Neural cell (in vitro differentiated cells): ENCODE data around the gene LTBP1. TPM values are rescaled to one million over a fixed set of nuclear protein-coding genes. Genes with fewer than 3 reads are reported as not detected.

Experiments
- H2AFZ ChIP-seq: fragments of 200-600, 300-800 bp; sonication (generic), shearing (Covaris generic); 2 replicates; pipeline ENCODE4 v1.6.0; 2014; ENCODE audit warnings: low read depth, mild to moderate bottlenecking, antibody characterized with exemption, low read length, moderate library complexity
- H3F3A ChIP-seq: fragments of 200-600 bp; shearing (Covaris generic); 2 replicates; pipeline ENCODE4 v1.6.1; 2016; ENCODE audit warnings: mild to moderate bottlenecking, moderate library complexity, mixed read lengths, antibody characterized with exemption, low read length; ENCODE audit not compliant: insufficient read depth, poor library complexity, severe bottlenecking
- H3K27ac ChIP-seq: fragments of 200-600, 300-800 bp; sonication (generic), shearing (Covaris generic); 2 replicates; pipeline ENCODE4 v1.5.1; 2014; ENCODE audit warnings: mild to moderate bottlenecking, low read length, moderate library complexity
- H3K27me3 ChIP-seq: fragments of 300-800, 200-600 bp; sonication (generic), shearing (Covaris generic); 2 replicates; pipeline ENCODE4 v1.6.0; 2014; ENCODE audit warnings: mild to moderate bottlenecking, low read depth, low read length, moderate library complexity; ENCODE audit not compliant: insufficient read depth
- H3K36me3 ChIP-seq: fragments of 300-800, 200-600 bp; sonication (generic), shearing (Covaris generic); 2 replicates; pipeline ENCODE4 v1.5.1; 2014; ENCODE audit warnings: mild to moderate bottlenecking, antibody characterized with exemption, low read length, moderate library complexity; ENCODE audit not compliant: insufficient read depth
- H3K4me2 ChIP-seq: fragments of 300-800, 200-600 bp; sonication (generic), shearing (Covaris generic); 2 replicates; pipeline ENCODE4 v1.6.0; 2014; ENCODE audit warnings: mild to moderate bottlenecking, low read length
- H3K4me3 ChIP-seq: fragments of 300-800, 200-600 bp; sonication (generic), shearing (Covaris generic); 2 replicates; pipeline ENCODE4 v1.5.1; 2014; ENCODE audit warnings: mild to moderate bottlenecking, low read length, moderate library complexity
- H3K79me2 ChIP-seq: fragments of 200-600 bp; shearing (Covaris generic); replicated peaks from 2 replicates; pipeline ENCODE4 v1.6.0; 2014; ENCODE audit warnings: mild to moderate bottlenecking, low read length, moderate library complexity; ENCODE audit not compliant: insufficient read depth
- H3K9ac ChIP-seq: fragments of 300-800, 200-600 bp; sonication (generic), shearing (Covaris generic); 2 replicates; pipeline ENCODE4 v1.6.1; 2016; ENCODE audit warnings: mild to moderate bottlenecking, low read length, mixed read lengths
- H3K9me2 ChIP-seq: fragments of 200-600 bp; shearing (Covaris generic); 2 replicates; pipeline ENCODE4 v1.6.1; 2016; ENCODE audit warnings: mild to moderate bottlenecking, low read length, mixed read lengths; ENCODE audit not compliant: insufficient read depth
- H3K9me3 ChIP-seq: fragments of 200-600, 300-800 bp; sonication (generic), shearing (Covaris generic); 2 replicates; pipeline ENCODE4 v1.6.1; 2016; ENCODE audit warnings: mild to moderate bottlenecking, mixed run types, low read length, moderate library complexity, mixed read lengths
- H4K20me1 ChIP-seq: fragments of 200-600 bp; shearing (Covaris generic); 2 replicates; pipeline ENCODE4 v1.6.1; 2016; ENCODE audit warnings: mild to moderate bottlenecking, mixed run types; ENCODE audit not compliant: insufficient read depth
- EP300 ChIP-seq: fragments of 450-650 bp; conservative IDR thresholded peaks from 2 replicates; pipeline ENCODE4 v1.6.1; 2014; ENCODE audit warnings: antibody characterized with exemption, mild to moderate bottlenecking, moderate library complexity; ENCODE audit not compliant: poor library complexity, severe bottlenecking
- EZH2 ChIP-seq: fragments of 200-600, 300-800 bp; shearing (Covaris generic), sonication (generic); IDR thresholded peaks from 2 replicates; pipeline ENCODE4 v1.6.1; 2014; ENCODE audit warnings: antibody characterized with exemption, low read length, borderline replicate concordance, mild to moderate bottlenecking; ENCODE audit not compliant: insufficient read depth, poor library complexity, severe bottlenecking
- MXI1 ChIP-seq: fragments of 450-650 bp; conservative IDR thresholded peaks from 2 replicates; pipeline ENCODE4 v1.6.1; 2014; ENCODE audit warnings: antibody characterized with exemption, mild to moderate bottlenecking; ENCODE audit not compliant: poor library complexity, severe bottlenecking
- POLR2AphosphoS5 ChIP-seq: IDR thresholded peaks from 2 replicates; pipeline ENCODE4 v1.6.1; 2012
- RAD21 ChIP-seq: fragments of 450-650 bp; conservative IDR thresholded peaks from 2 replicates; pipeline ENCODE4 v1.6.1; 2014; ENCODE audit warnings: antibody characterized with exemption, mild to moderate bottlenecking, moderate library complexity
- SMC3 ChIP-seq: fragments of 450-650 bp; conservative IDR thresholded peaks from 2 replicates; pipeline ENCODE4 v1.6.1; 2014; ENCODE audit warnings: antibody characterized with exemption, mild to moderate bottlenecking, moderate library complexity; ENCODE audit not compliant: poor library complexity
- TAF1 ChIP-seq: IDR thresholded peaks from 2 replicates; pipeline ENCODE4 v1.6.1; 2012; ENCODE audit warnings: low read depth
- polyA plus RNA-seq: library from polyadenylated mRNA; depleted of rRNA; stranded (reverse); fragments of >200 nt; gene quantifications from 2 replicates; pipeline ENCODE4 v1.2.3, GENCODE V29; 2014
- TF ChIP-seq, protein P1 (sequence below): fragments of 450-650 bp; IDR thresholded peaks from 2 replicates; pipeline ENCODE4 v1.5.1; 2014; ENCODE audit warnings: antibody characterized with exemption, mild to moderate bottlenecking, moderate library complexity; ENCODE audit not compliant: poor library complexity, severe bottlenecking
- TF ChIP-seq, protein P2 (sequence below): IDR thresholded peaks from 2 replicates; pipeline ENCODE4 v1.6.1; 2012; ENCODE audit warnings: borderline replicate concordance

LTBP1 gene
- polyA plus RNA-seq, 1 donor from 2014 or later, result 1.8 TPM

DNA sequence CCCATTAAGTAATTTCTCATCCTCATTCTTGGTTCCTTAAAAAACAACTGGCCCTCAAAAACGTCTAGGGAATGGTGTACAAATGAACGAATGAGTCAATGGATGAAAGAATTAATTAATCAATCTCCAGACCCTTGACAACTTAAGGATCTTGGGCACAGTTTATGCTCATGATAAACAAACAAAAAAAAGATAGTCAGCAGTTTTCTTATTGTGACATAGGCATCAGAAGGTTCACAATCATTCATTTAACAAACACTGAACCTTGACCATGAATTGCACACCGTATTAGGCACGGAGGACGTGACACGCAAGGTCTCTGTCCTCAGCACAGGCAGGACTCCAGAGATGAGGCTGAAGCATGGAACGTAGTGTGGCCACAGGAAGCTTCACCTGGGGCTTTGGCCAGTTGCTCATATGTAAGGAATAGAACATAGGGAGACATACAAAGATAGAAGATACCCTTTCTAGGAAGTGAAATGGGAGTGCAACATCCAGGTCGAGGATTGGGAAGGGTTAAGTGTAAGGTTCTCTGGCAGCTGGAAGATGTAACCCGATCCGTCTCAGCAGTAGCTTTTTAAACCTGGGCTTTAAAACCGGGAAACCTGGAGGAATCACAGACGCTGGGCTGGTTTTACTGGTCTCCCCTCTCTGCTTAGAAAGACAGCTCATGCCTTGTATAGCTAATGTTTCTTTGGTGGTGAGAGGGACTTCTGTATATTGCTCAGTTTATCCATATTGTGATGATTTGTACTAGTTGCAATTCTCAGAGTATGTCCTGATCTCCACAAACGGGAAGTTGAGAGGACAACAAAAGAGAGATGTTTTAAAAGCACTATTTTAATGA is 8.9 kb upstream of the LTBP1 start:
- no peaks in the 10 kb centered on the region for H4K20me1 ChIP-seq
- no peaks in the 10 kb centered on the region for H3K79me2 ChIP-seq
- no peak overlapping the region for H3K4me2 ChIP-seq
- H2AFZ ChIP-seq, result no peak overlapping the region
- H3K4me3 ChIP-seq, result no peak overlapping the region
- H3F3A ChIP-seq, result no peaks in the 10 kb centered on the region
- H3K27me3 ChIP-seq, result no peaks in the 10 kb centered on the region
- H3K27ac ChIP-seq, result no peak overlapping the region
- H3K9me3 ChIP-seq, result no peaks in the 10 kb centered on the region
- H3K9me2 ChIP-seq, result no peaks in the 10 kb centered on the region
- H3K9ac ChIP-seq, result no peak overlapping the region
- TF ChIP-seq MXI1 (no peak), RAD21 (no peak), EZH2 (no peak), POLR2AphosphoS5 (no peak), TAF1 (no peak), EP300 (no peak), SMC3 (no peak)
- TF ChIP-seq, protein P1, sequence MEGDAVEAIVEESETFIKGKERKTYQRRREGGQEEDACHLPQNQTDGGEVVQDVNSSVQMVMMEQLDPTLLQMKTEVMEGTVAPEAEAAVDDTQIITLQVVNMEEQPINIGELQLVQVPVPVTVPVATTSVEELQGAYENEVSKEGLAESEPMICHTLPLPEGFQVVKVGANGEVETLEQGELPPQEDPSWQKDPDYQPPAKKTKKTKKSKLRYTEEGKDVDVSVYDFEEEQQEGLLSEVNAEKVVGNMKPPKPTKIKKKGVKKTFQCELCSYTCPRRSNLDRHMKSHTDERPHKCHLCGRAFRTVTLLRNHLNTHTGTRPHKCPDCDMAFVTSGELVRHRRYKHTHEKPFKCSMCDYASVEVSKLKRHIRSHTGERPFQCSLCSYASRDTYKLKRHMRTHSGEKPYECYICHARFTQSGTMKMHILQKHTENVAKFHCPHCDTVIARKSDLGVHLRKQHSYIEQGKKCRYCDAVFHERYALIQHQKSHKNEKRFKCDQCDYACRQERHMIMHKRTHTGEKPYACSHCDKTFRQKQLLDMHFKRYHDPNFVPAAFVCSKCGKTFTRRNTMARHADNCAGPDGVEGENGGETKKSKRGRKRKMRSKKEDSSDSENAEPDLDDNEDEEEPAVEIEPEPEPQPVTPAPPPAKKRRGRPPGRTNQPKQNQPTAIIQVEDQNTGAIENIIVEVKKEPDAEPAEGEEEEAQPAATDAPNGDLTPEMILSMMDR, result no peak
- TF ChIP-seq, protein P2, sequence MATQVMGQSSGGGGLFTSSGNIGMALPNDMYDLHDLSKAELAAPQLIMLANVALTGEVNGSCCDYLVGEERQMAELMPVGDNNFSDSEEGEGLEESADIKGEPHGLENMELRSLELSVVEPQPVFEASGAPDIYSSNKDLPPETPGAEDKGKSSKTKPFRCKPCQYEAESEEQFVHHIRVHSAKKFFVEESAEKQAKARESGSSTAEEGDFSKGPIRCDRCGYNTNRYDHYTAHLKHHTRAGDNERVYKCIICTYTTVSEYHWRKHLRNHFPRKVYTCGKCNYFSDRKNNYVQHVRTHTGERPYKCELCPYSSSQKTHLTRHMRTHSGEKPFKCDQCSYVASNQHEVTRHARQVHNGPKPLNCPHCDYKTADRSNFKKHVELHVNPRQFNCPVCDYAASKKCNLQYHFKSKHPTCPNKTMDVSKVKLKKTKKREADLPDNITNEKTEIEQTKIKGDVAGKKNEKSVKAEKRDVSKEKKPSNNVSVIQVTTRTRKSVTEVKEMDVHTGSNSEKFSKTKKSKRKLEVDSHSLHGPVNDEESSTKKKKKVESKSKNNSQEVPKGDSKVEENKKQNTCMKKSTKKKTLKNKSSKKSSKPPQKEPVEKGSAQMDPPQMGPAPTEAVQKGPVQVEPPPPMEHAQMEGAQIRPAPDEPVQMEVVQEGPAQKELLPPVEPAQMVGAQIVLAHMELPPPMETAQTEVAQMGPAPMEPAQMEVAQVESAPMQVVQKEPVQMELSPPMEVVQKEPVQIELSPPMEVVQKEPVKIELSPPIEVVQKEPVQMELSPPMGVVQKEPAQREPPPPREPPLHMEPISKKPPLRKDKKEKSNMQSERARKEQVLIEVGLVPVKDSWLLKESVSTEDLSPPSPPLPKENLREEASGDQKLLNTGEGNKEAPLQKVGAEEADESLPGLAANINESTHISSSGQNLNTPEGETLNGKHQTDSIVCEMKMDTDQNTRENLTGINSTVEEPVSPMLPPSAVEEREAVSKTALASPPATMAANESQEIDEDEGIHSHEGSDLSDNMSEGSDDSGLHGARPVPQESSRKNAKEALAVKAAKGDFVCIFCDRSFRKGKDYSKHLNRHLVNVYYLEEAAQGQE, result no peak
- H3K36me3 ChIP-seq, result no peaks in the 10 kb centered on the region

DNA sequence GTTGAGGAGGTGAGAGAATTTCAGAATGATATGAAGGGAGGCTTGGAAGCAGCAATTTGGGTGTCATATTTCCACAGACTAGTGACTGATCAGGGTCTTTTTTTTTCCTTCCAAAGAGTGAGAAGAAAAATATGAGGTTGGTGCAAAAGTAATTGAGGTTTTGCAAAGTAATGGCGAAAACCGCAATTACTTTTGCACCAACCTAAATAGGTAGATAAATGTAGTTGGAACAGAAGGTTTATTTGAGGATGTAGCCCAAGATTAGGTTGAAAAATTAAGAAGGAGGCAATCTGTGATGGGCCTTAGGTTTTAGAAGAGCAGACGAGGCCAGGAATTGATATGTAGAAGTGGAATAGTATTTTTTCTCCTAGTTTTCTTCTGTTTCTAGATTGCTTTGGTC is 7.8 kb upstream of the LTBP1 start:
- no peaks in the 10 kb centered on the region for H3F3A ChIP-seq
- no peak overlapping the region for H2AFZ ChIP-seq
- no peaks in the 10 kb centered on the region for H4K20me1 ChIP-seq
- no peak overlapping the region for H3K4me2 ChIP-seq
- H3K9me3 ChIP-seq, result no peaks in the 10 kb centered on the region
- no peak overlapping the region for H3K27ac ChIP-seq
- H3K4me3 ChIP-seq, result no peak overlapping the region
- no peaks in the 10 kb centered on the region for H3K79me2 ChIP-seq
- no peak overlapping the region for H3K9ac ChIP-seq
- no peaks in the 10 kb centered on the region for H3K27me3 ChIP-seq
- H3K36me3 ChIP-seq, result no peaks in the 10 kb centered on the region
- TF ChIP-seq, protein P2, result no peak
- TF ChIP-seq RAD21 (no peak), MXI1 (no peak), SMC3 (no peak), EZH2 (no peak), EP300 (no peak), POLR2AphosphoS5 (no peak), TAF1 (no peak)
- TF ChIP-seq, protein P1, result no peak
- H3K9me2 ChIP-seq, result no peaks in the 10 kb centered on the region
